ENCODE data around the gene MED8.

Gene MED8

GRCh38 chr1:43389326-43390313 is at the start of gene MED8, which contains the start of gene SZT2:
Gene MED8, minus strand, starts transcription at chr1:43389800. Its CDS starts 36 bp downstream, at chr1:43389764.
Gene SZT2, plus strand, starts transcription at chr1:43389899. Its CDS starts 70 bp downstream, at chr1:43389969.
- DNase-seq (ENCODE audit: low read depth): peak; percentile 95
- TF ChIP-seq CTCF (IDR thresholded peaks at IDR 0.05; ENCODE audit: low read length, missing control alignments): no peak
- H3K4me3 ChIP-seq (replicated peaks; ENCODE audit: low read depth, low read length): peak within 1 kb of the TSS; percentile 97

GRCh38 chr1:43438953-43439581 is 49.5 kb upstream of the MED8 start:
- DNase-seq (ENCODE audit: low read depth): no peak
- H3K4me3 ChIP-seq (replicated peaks; ENCODE audit: low read depth, low read length): no peak overlapping the region
- no peak for TF ChIP-seq CTCF (IDR thresholded peaks at IDR 0.05; ENCODE audit: low read length, missing control alignments)

- no peak for DNase-seq (ENCODE audit: low read depth)
- TF ChIP-seq CTCF (IDR thresholded peaks at IDR 0.05; ENCODE audit: low read length, missing control alignments): no peak
- H3K4me3 ChIP-seq (replicated peaks; ENCODE audit: low read depth, low read length): no peak overlapping the region
These were observed 49.0 kb upstream of the MED8 start for GRCh38 chr1:43438576-43438952.

- DNase-seq (ENCODE audit: low read depth): no peak
- TF ChIP-seq CTCF (IDR thresholded peaks at IDR 0.05; ENCODE audit: low read length, missing control alignments): no peak
- H3K4me3 ChIP-seq (replicated peaks; ENCODE audit: low read depth, low read length): no peak overlapping the region
These were observed 48.4 kb upstream of the MED8 start for GRCh38 chr1:43438006-43438405.

- no peak for DNase-seq (ENCODE audit: low read depth)
- TF ChIP-seq CTCF (IDR thresholded peaks at IDR 0.05; ENCODE audit: low read length, missing control alignments): no peak
- no peak overlapping the region for H3K4me3 ChIP-seq (replicated peaks; ENCODE audit: low read depth, low read length)
These were observed 47.7 kb upstream of the MED8 start for GRCh38 chr1:43437031-43437973.

- no peak for TF ChIP-seq CTCF (IDR thresholded peaks at IDR 0.05; ENCODE audit: low read length, missing control alignments)
- no peak overlapping the region for H3K4me3 ChIP-seq (replicated peaks; ENCODE audit: low read depth, low read length)
- DNase-seq (ENCODE audit: low read depth): no peak
These were observed 46.8 kb upstream of the MED8 start for GRCh38 chr1:43436371-43436770.

Measured in fibroblast of pulmonary artery (primary cell).